Right atrium auricular region (tissue), 2 donors: Measurements from ENCODE around the gene PPFIBP2. TPM values are rescaled to one million over a fixed set of nuclear protein-coding genes. Genes with fewer than 3 reads are reported as not detected.

Experiments
- DNase-seq: peaks from one replicate; pipeline ENCODE4 v3.0.0-alpha.2; 2019; ENCODE audit warnings: low spot score
- H3K27ac ChIP-seq, 2 donors: fragments of 200-600 bp; sonication (generic); 1 replicate in 1 of 2; 2 replicates in 1 of 2; pipeline ENCODE4 v1.5.1; 2016 to 2019
- H3K27me3 ChIP-seq, 2 donors: fragments of 200-600 bp; sonication (generic); one replicate each; pipeline versions ENCODE4 v1.5.1 to v1.6.0; 2017 to 2019
- H3K36me3 ChIP-seq: fragments of 200-600 bp; sonication (generic); one replicate; pipeline ENCODE4 v1.5.1; 2016
- H3K4me1 ChIP-seq, 2 donors: fragments of 200-600 bp; sonication (generic); one replicate each; pipeline versions ENCODE4 v1.5.1 to v1.6.0; 2017 to 2019
- H3K4me3 ChIP-seq, 2 donors: fragments of 200-600 bp; sonication (generic); 1 replicate in 1 of 2; 2 replicates in 1 of 2; pipeline ENCODE4 v1.5.1; 2017 to 2019; ENCODE audit warnings: mild to moderate bottlenecking in 1 of 2, moderate library complexity in 1 of 2
- H3K9me3 ChIP-seq, 2 donors: fragments of 200-600 bp; sonication (generic); one replicate each; pipeline ENCODE4 v1.5.1; 2019
- total RNA-seq, 2 donors: library from RNA; depleted of rRNA; stranded (reverse); fragments of >200 nt; gene quantifications; one replicate each; pipeline ENCODE4 v1.1.0, GENCODE V29; 2016
- TF ChIP-seq, protein P1 (sequence below), 2 donors: fragments of 200-600 bp; sonication (generic); IDR thresholded peaks; one replicate each; pipeline ENCODE4 v1.5.1; 2019; ENCODE audit warnings: antibody characterized with exemption in 2 of 2

The PPFIBP2 gene
- total RNA-seq, 2 donors from 2014 or later, result 13.0 to 24.0 TPM

DNA sequence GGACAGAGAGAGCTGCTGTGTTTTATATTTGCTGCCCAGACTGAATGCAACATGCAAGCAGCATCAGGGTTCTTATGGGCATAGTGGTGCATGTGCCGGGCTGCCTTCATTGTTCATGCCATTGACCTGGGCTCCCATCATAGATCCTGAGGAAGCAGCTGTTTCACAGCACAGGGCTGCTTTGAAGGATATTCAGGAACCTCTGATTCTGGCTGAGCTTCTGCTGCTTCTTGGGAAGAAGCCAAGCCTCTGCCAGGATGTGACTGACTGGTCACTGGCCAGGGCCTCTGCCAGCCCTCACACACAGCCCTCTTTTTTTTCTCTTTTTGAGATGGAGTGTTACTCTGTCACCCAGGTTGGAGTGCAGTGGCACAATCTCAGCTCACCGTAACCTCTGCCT, 116.2 kb downstream of the PPFIBP2 start:
- H3K9me3 ChIP-seq, result no peaks in the 10 kb centered on the region
- no peak for DNase-seq
- H3K27ac ChIP-seq, result no peak overlapping the region
- H3K4me1 ChIP-seq, result no peaks in the 10 kb centered on the region
- H3K27me3 ChIP-seq, result no peaks in the 10 kb centered on the region
- H3K36me3 ChIP-seq, result peaks cover 54% of the 10 kb centered on the region
- H3K4me3 ChIP-seq, result no peak overlapping the region
- TF ChIP-seq, protein P1, sequence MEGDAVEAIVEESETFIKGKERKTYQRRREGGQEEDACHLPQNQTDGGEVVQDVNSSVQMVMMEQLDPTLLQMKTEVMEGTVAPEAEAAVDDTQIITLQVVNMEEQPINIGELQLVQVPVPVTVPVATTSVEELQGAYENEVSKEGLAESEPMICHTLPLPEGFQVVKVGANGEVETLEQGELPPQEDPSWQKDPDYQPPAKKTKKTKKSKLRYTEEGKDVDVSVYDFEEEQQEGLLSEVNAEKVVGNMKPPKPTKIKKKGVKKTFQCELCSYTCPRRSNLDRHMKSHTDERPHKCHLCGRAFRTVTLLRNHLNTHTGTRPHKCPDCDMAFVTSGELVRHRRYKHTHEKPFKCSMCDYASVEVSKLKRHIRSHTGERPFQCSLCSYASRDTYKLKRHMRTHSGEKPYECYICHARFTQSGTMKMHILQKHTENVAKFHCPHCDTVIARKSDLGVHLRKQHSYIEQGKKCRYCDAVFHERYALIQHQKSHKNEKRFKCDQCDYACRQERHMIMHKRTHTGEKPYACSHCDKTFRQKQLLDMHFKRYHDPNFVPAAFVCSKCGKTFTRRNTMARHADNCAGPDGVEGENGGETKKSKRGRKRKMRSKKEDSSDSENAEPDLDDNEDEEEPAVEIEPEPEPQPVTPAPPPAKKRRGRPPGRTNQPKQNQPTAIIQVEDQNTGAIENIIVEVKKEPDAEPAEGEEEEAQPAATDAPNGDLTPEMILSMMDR (IDR thresholded peaks at IDR 0.05), result no peak

DNA sequence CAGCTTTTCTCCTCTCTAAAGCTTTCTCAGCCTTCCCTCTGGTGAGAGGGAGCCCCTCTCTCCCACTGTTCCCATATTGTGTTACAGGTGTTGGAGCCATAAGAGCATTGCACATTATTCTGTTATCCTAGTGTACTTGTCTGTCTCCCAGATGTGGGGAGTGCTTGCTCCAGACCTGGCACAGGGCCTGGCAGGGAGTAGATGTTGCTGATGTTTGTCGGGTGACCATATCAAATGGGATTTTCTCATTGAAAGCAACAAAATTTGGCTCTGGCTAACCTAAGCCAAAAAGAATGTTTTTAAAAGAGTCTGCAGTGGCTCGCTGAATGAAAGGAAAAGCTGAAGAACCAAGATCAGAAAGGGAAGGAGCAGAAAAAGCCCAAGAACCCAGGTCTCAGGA, 118.4 kb downstream of the PPFIBP2 start:
- H3K9me3 ChIP-seq, result no peaks in the 10 kb centered on the region
- H3K27me3 ChIP-seq, result no peaks in the 10 kb centered on the region
- H3K27ac ChIP-seq, result no peak overlapping the region
- H3K36me3 ChIP-seq, result peaks cover 64% of the 10 kb centered on the region
- no peak for DNase-seq
- no peak overlapping the region for H3K4me3 ChIP-seq
- no peaks in the 10 kb centered on the region for H3K4me1 ChIP-seq
- TF ChIP-seq, protein P1 (IDR thresholded peaks at IDR 0.05), result no peak

DNA sequence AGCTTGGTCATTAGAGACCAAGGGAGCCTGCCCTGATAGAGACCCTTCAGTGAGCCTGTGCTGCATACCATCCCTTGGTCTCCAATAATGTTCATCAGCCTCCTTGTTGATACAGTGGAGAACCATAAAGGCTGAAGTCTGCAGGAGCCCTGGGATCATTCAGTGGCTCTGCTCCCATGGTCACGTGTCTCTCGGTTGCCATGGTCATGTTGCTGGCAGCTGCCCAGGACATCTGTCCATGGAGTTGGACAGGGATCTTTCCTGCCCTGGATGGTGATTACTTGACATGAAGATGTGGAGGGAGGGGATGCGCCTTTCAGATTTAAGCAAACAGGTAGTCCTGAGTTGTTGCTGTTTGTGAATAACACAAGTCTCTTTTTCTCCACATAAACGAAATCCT, 121.3 kb downstream of the PPFIBP2 start:
- Histone ChIP-seq H3K4me3 (no peak overlapping the region), H3K27ac (no peak overlapping the region), H3K9me3 (no peaks in the 10 kb centered on the region), H3K4me1 (peaks cover 0 to 11% of the 10 kb centered on the region in 2 donors), H3K36me3 (peaks cover 58% of the 10 kb centered on the region), H3K27me3 (no peaks in the 10 kb centered on the region)
- no peak for DNase-seq
- TF ChIP-seq, protein P1 (IDR thresholded peaks at IDR 0.05), result no peak

DNA sequence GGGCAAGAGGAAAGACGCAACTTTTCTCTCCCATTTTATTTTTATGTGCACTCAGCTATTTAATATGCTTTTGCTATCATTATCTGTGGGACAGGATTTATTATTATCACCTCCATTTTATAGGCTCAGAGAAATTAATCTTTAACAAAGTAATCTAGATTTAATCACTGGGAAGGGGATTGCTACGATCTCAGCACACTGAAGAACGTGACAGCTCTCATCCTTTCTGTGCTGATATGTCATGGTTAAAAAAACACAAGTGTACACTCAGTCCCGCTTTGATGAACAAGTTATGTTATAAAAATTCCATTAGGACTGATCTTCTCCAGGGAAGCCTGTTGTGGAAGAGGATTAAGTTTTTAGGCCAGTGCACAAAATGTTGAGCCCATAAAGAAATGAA, 121.9 kb downstream of the PPFIBP2 start:
- H3K36me3 ChIP-seq, result peaks cover 59% of the 10 kb centered on the region
- TF ChIP-seq, protein P1 (IDR thresholded peaks at IDR 0.05), result no peak
- DNase-seq, result no peak

DNA sequence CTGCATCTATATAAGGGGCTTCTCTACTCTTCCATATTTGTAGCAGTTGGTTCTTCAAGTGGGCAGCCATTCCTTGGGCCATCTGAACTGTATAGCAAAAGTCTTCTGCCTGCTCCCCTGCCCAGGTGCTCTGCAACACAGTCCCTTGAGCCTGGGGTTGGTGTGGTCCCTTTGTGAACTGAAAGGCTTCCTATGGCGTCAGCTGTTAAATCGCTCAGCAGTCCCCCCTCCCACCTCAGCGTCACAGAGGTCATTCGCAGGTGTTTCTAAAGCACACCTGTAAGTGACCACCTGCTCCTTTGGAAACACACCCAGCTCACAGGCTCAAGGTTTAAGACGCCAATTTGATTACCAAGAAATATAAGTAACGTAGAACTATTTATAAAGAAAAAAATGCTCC, 122.6 kb downstream of the PPFIBP2 start:
- TF ChIP-seq, protein P1 (IDR thresholded peaks at IDR 0.05), result no peak
- H3K4me1 ChIP-seq, result peaks cover 0 to 11% of the 10 kb centered on the region in 2 donors
- no peak for DNase-seq
- peaks cover 59% of the 10 kb centered on the region for H3K36me3 ChIP-seq
- peak overlapping the region in 1 of 2 donors; percentile 53 for H3K27ac ChIP-seq
- no peak overlapping the region for H3K4me3 ChIP-seq
- H3K27me3 ChIP-seq, result no peaks in the 10 kb centered on the region
- no peaks in the 10 kb centered on the region for H3K9me3 ChIP-seq

More for the DNA sequence above, 121.9 kb downstream of the PPFIBP2 start:
- Histone ChIP-seq H3K4me1 (peaks cover 0 to 11% of the 10 kb centered on the region in 2 donors), H3K4me3 (no peak overlapping the region), H3K9me3 (no peaks in the 10 kb centered on the region), H3K27ac (no peak overlapping the region), H3K27me3 (no peaks in the 10 kb centered on the region)

DNA sequence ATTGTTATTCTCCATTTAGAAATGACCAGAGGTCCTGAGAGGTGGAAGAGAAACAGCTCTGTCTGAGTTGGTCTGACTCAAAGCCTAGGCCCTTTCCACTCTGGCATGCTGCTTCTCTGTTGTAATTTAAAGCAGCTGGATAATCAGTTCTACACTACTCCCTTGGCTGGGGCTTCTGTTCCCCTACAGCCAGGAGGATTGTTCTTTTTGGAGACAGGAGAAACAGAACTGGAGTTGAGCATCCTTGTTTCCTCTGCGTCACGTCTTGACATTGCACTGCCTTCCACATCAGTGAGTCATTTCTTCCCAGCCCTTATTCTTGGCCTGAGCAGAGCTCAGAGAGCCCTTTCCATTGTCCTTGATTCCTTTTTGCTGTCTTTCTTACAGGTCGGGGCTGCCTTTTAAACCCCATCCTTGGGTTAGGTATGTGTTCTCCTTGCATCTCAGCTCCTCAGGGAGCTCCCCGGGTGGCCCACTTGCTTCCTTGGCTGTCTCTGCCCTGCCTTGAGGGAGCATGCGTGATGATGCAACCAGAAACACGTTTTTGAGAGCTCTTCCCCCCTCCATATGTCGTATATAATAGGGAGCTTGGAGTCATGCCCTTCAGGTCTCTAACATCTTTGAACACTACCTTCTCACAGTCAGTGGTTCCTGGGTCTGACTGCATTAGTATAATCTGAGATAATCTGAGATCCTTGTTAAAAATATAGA, 123.8 kb downstream of the PPFIBP2 start:
- H3K36me3 ChIP-seq, result peaks cover 59% of the 10 kb centered on the region
- H3K4me3 ChIP-seq, result no peak overlapping the region

More for the DNA sequence above, 123.8 kb downstream of the PPFIBP2 start:
- Histone ChIP-seq H3K27ac (peak overlapping the region; percentile 55 to 64), H3K9me3 (no peaks in the 10 kb centered on the region), H3K4me1 (peaks cover 0 to 11% of the 10 kb centered on the region in 2 donors), H3K27me3 (no peaks in the 10 kb centered on the region)
- TF ChIP-seq, protein P1 (IDR thresholded peaks at IDR 0.05), result no peak
- DNase-seq, result peak; percentile 85
